ENCODE measurements around the gene ANKS1A.
"Not testable (repeated sequence)": the region's sequence is repeated elsewhere in the genome, so short reads cannot be mapped to it uniquely, and the experiment has no call there.

ANKS1A gene

DNA sequence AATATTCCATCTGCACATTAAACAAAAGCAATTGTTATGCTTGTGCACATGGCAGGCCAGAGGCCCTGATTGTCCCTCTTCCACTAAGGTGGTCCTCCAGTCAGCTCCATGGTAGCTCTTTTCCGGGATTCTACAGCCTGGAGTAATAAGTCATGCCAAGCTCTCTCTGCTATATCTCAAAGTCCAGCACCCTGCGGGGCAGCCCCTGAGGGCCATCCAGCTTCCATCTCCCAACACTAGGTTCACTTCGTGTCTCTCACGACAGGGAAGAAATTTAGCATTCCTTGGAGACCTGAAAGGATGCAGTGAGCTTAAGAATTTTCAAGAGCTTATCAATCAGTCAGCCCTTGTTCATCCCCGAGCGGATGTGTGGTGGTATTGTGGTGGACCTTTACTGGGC is 112.3 kb downstream of the ANKS1A start:
- FAIRE-seq, result not testable (repeated sequence)

DNA sequence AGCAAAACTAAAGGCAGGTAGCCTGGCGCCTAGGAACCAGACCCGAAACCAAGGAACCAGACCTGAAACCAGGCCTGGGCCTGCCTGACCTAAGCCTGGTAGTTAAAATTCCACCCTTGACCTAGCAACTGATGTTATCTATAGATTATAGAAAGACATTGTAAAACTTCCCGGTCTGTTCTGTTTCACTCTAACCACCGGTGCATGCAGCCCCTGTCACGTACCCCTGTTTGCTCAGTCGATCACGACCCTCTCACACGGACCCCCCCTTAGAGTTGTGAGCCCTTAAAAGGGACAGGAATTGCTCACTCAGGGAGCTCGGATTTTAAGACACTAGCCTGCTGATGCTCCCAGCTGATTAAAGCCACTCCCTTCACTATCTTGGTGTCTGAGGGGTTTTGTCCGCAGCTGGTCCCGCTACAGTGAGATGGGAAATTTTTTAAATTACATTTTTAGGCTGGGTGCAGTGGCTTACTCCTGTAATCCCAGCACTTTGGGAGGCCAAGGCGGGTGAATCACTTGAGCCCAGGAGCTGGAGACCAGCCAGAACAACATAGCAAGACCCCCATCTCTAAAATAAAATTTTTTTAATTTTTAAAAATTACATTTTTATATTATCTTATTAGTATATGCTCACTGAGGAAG is 115.0 kb downstream of the ANKS1A start:
- not testable (repeated sequence) for FAIRE-seq

GRCh38 chr6:35007016-35007415 is 118.0 kb downstream of the ANKS1A start:
- no peak for FAIRE-seq

GRCh38 chr6:35008858-35009257 is 119.8 kb downstream of the ANKS1A start:
- no peak for FAIRE-seq

DNA sequence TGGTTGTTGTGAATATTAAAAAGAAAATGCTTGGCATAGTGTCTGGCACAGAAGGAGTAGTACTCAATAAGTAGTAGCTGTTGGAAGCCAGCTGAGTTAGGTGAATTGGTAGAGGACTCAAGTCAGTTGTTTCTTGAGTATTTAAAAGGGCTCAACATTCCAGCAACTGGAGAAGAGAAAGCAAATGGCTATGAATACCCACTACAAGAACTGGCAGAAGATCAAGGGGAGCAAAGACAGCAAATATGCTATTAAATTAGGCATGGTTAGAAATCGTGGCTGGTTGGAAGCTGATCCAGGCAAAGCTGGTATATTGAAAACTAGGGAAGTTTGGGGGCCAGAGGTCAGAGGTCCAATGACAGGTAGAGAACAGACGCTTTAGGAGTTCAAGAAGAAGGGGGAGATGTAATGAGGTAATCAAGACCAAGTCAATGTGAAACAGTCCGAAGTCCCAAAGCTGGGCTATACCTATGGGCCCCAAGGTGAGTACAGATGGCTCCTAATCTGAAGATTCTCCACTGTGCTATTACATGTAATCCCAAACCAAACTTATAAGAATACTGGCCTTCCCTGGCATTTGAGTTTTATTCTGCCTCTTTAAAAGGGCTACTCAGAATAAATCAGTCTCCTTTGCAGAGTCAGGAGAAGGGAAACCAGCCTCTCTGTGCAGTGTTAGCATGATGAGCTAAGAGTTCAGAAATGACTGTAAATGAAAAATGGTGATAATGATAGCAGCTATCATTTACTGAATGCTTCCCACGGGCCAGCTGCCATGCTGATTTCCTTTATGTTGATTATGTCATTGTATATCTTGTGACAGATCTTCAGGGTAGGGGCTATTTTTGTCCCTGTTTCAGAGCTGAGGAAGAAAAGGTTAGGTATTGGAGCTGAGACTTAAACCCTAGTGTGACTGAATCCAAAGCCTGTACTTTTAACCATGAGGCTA is 122.3 kb downstream of the ANKS1A start:
- FAIRE-seq, result no peak

DNA sequence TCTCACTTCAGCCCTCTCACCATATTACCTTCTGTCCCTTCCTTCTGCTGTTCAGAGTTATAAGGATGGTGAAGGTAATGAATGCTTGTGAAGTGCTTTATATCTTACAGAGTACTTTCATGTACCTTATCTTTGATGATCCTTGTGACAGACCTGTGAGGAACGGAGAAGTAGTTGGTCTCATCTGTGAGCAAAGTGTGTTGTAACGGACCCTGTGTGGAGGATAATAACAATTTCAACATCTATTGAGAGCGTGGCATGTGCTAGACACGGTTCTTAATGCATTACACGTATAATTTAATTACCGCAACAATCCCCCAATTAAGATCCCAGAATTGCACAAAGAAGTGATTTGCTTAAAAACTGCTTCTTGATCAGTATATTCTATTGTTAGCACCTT is 124.6 kb downstream of the ANKS1A start:
- no peak for FAIRE-seq

DNA sequence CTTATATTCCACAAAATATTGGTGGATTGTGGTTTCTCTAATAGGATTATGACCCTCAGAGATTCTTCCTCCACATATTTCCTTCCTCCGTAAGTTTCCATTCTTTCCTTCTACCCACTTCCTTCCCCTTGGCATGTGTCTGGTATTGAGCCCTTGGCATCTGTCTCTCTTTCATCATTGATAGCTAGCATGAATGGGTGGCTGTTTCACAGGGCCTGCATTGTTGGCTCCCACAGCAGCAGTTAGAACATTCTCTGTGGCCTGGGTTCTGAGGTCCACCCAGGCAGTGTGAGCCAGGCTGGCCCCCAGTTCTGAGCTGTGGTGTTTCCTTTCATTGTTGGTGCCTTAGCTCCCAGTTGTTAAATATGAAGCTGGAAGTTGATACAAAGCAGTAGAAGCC is 125.3 kb downstream of the ANKS1A start:
- no peak for FAIRE-seq

DNA sequence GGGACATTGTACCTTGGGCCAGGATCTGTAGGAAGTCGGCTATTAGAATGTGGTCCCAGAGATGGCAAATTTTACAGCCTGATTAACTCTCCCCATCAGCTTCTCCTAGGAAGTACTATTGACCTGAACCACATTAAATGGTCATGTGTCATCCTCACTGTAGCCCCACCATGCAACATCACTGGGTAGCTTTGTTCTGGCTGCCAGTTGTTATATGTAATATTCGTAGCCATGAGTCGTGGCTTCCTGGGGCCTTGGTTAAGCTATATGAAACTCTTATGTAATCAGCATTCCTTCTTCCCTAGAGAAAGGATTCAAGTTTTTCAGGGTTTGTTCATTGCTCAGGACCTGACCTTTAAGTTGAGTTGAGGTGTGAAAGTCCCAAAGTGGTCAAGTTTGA is 125.7 kb downstream of the ANKS1A start:
- no peak for FAIRE-seq

DNA sequence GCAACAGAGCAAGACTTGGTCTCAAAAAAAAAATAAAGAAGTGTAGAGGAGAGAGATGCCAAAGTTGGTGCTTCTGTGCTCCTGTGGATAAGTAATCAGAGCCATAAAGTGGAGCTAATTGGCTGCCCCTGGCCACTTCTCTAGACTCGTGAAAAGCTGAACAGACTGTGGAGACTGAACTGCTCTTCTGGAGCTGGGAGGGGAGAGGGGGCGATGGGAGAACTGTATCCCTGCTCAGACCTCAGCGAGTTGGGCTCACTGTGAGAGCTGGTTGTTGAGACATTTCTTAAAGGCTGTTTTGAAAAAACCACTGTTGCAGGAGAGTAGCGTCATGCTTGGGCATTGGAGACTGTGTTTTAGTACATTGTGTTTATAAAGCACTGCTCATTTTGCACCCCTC is 126.4 kb downstream of the ANKS1A start:
- no peak for FAIRE-seq

GRCh38 chr6:35015996-35016395 is 126.9 kb downstream of the ANKS1A start:
- FAIRE-seq, result no peak

DNA sequence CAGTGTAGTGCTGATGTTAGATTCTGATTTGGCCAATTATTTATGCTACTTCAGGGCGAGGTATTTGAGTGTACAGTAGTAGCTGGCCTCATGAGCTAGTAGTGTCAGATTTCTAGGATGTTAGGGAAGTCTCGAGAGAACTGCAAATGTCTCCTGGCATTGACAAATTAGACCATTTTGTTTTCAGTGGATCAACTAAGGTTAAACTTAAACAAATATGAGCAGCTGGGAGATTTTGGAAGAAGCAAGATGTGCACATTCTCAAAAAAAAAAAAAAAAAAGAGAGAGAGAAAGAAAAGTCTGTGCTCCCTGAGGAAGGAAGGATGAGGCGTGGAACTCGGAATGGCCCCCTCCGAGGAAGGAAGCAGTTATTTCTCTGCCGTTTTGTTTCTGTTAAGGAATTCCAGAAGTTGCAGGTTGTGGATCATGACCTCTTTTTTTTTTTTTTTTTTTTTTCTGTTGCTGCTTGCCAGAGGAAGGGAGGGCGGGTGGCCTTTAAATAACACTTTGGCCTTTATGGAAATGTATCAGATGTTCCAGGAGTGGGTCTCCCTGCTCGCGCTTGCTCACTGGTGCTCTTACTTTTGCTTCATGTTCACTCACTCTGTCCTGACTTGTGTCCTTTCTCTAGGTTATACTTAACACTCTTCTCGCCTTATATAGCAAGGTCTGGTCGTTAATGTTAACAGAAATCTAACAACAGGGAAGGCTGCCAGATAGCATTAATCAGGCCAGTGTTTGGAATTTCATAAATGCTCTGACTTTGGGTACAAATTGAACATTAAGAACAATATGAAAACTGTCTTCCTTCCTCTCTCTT is 127.7 kb downstream of the ANKS1A start:
- FAIRE-seq, result no peak

GRCh38 chr6:35017411-35018181 is 128.5 kb downstream of the ANKS1A start:
- FAIRE-seq, result no peak

GRCh38 chr6:35018182-35018519 is 129.1 kb downstream of the ANKS1A start:
- no peak for FAIRE-seq

- no peak for FAIRE-seq
Observed at GRCh38 chr6:35018746-35019145, 129.7 kb downstream of the ANKS1A start.

DNA sequence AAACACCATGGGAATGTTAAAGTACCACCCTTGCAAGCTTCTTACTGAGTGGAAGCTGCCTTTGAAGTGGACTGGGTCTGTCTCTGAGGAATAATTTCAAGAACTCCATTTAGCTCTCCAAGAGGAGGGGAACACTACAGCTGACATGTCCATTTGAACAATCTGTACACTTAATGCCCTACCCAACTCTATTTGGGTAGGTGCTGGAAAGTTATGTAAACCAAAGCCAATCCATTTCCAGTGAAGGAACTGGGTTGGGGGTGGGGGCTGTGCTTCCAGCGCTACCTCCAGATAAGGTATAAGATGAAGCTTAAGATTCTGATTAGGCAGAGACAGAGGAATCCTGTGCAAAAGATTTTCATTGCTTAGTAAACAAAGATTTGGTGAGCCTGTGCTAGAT is 130.1 kb downstream of the ANKS1A start:
- FAIRE-seq, result no peak

- no peak for FAIRE-seq
Observed at GRCh38 chr6:35019831-35020230, 130.8 kb downstream of the ANKS1A start.

GRCh38 chr6:35021004-35021403 is 131.9 kb downstream of the ANKS1A start:
- no peak for FAIRE-seq

GRCh38 chr6:35023091-35024000 is 134.3 kb downstream of the ANKS1A start:
- no peak for FAIRE-seq

- FAIRE-seq, result no peak
Observed at GRCh38 chr6:35024551-35025054, 135.5 kb downstream of the ANKS1A start.

DNA sequence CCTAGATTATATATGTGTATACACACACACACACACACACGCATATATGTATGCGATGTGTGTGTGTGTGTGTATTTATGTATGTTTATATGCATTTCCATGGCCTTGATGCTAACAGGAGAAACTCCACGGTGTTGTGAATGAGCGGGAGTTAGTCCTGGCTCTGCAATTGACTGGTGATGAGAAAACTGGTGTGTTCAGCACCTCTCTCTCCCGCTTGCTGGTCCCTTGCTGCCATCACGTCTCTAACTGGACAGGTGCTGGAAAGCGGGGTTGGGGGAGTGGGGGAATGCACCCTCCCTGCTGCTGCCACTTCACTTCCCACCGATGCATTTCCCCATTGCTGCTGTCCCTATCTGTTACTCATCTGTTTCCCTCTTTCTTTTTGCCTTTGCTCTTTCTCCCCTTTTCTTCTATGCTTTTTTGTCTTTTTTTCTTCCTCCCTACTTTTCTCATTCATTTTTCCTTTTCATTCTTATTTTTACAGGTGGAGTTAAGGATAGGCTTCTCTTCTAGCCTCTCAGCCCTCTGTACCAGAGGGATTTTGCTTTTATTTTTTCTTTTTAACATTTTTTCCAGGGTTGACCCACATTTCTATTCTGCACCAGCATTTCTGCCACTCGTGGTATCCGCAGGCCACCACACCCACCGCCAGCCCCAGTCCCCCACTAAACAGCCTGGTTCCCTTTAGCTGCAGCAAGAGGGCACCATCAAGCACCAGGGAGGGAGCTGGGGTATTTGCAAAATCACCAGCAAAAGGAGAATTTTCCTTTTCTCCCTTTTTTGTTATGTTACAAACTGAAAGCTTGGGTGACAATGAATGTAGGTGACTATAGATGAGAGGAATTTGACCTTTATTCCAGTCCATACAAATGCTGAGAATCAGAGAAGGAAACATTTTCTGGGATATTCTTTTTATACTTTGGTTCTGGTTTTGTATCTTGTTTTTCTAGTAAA is 136.5 kb downstream of the ANKS1A start:
- FAIRE-seq, result no peak
